GM08714 (cell line): ENCODE measurements around the gene CPO.
"Not testable (repeated sequence)": the region's sequence is repeated elsewhere in the genome, so short reads cannot be mapped to it uniquely, and the experiment has no call there.

ENCODE experiments used
- H3K4me3 ChIP-seq: fragments of 200-500 bp; sonication (Bioruptor generic); 2 replicates; pipeline ENCODE4 v1.5.1; 2014; ENCODE audit warnings: mild to moderate bottlenecking, low read length, inconsistent platforms
- ZNF274 ChIP-seq: IDR thresholded peaks from 2 replicates; pipeline ENCODE4 v1.6.1; 2012; ENCODE audit warnings: mild to moderate bottlenecking, low read depth, low read length

CPO gene, protein sequence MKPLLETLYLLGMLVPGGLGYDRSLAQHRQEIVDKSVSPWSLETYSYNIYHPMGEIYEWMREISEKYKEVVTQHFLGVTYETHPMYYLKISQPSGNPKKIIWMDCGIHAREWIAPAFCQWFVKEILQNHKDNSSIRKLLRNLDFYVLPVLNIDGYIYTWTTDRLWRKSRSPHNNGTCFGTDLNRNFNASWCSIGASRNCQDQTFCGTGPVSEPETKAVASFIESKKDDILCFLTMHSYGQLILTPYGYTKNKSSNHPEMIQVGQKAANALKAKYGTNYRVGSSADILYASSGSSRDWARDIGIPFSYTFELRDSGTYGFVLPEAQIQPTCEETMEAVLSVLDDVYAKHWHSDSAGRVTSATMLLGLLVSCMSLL

DNA sequence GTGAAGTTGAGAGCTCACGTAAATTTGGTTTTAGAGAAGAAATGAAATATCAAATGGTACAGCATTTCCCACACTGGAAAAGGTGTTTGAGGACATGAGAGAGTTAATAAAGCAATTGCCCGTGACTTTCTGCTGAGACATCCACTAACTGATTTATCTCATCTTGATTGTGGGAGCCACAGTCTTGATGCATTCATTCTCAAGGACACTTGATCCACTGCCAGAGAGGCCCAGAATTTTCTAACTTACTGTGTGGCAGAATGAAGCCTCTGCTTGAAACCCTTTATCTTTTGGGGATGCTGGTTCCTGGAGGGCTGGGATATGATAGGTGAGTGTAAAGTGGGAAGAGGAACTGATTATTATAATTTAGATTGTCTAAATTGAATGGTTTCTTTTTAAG lies at the start of gene CPO:
Gene CPO, plus strand, starts transcription at position 179 of the 400 bp plus-strand sequence. Its CDS starts 82 bp downstream, at position 261.
- H3K4me3 ChIP-seq, result no peak within 1 kb of the TSS
- no peak for TF ChIP-seq ZNF274

DNA sequence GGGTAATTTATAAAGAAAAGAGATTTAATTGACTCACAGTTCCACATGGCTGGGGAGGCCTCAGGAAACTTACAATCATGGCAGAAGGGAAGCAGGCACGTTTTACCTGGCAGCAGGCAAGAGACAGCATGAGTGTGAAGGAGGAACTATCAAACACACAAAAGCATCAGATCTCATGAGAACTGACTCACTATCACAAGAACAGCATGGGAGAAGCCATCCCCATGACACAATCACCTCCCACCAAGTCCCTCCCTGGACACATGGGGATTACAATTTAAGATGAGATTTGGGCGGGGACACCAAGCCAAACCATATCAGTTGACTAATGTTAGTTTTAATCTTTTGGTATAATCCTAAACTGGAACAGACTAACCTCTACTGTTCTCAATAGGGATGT lies 49.1 kb upstream of the CPO start:
- H3K4me3 ChIP-seq, result no peak overlapping the region
- no peak for TF ChIP-seq ZNF274

DNA sequence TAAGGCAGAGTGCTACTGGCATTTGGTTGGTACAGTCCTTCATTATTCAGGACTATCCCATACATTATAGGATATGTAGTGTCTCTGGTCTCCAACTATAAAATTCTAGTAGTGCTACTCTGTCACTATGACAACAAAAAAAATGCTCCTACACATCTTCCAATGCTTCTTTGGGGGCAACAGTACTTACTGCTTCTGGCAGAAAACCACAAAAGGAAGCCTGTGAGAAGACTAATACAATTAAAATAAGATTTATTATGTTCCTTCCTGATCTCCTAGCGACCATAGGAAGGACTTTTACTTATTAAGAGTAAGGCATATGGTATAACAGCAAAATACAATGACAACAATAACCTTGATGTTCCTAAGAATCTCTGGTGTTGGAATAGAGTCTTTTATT lies 48.4 kb upstream of the CPO start:
- TF ChIP-seq ZNF274, result no peak
- no peak overlapping the region for H3K4me3 ChIP-seq

DNA sequence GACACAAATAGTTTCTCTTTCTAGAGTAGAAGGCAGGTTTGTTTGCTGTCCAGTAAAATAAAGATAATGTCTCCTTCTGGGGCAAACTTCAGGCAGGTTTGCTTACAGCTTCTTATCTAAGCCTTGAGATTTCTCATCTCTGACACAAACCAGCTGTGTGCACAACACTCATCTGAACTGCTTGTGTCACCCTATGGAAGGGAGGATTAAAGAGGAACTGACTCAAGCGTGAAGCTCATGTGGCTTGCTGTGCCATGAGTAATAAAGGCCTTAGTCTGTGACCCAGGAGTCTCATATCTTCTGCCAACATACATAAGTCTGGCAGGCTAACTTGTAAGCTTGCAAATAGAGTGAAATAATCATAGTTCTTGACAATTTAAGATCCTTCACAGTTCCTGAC lies 24.2 kb upstream of the CPO start:
- no peak for TF ChIP-seq ZNF274
- H3K4me3 ChIP-seq, result no peak overlapping the region

DNA sequence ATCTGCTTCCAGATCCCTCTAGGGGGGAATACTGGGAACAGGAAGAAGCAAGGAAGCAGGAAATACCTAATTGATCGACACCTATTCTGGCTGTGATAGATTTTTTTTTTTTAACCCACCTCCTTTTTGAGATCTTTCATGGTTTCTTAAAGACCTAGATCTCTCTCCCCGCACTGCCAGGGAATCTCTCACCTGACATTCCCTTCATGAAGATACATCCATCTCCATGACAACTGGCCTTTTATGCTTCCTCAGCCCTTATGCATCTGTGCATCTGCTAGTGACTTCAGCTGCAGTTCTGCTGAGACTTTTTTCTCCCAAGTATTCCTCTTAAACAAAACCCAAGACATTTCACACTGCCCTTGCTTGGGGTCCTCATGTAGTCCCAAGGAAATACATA lies 21.1 kb upstream of the CPO start:
- TF ChIP-seq ZNF274, result no peak

DNA sequence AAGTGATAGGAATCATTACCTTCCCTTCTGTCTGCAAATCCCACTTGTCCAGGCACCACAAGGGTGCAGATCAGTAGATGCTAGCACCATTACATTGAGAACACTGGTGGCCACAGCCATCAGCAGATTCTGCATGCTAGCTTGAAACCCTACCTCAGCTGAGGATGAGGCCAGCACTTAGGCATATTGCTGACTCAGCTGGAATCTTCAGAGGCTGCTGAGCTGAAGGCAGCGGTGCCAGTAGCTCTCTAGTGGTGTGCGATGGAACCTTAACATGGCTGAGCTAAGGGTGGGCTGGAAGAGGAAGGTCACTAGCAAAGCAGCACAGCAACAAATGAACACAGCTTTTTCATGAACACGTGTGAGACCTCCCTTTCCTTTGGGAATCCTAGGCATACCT lies 19.0 kb upstream of the CPO start:
- no peak overlapping the region for H3K4me3 ChIP-seq
- no peak for TF ChIP-seq ZNF274

More for the DNA sequence above, 21.1 kb upstream of the CPO start:
- no peak overlapping the region for H3K4me3 ChIP-seq

DNA sequence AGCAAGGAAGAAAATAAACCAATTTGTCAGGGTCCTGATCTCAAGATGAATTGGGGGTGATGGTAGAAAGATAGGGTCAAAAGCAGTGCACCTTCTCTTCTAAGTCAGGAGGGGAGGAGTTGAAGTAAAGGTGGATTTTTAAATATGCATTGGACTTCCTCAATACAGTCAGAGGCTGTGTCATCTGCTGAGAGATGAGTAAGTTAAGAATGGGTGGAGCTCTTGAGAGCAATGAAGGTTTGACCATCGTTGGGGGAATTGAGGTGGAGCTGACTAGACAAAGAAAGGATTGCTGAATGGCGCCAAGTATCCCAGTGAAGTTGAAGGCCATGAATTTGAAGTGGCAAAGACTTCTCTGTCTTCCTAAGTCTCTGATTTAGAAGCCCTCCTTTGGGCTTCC lies 18.4 kb upstream of the CPO start:
- TF ChIP-seq ZNF274, result no peak

DNA sequence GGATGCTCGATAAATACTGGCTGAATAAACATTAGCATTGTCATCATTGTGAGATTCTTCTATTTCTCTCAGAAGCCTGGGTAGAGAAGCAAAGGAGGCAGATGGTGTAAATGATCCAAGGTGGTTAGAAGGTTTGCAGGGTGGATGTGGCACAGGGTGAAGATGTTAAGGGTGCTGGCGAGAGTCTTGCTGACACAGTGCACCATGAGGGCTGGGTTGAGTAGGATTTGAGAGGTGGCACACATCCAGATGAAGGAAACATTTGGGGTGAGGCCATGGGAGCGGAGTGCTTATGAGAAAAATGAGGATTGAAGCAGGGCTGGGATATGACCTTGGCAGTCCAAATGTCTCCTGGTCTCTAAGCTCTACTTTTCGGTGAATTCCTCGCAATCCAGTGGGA lies 17.8 kb upstream of the CPO start:
- TF ChIP-seq ZNF274, result no peak
- no peak overlapping the region for H3K4me3 ChIP-seq

More for the DNA sequence above, 18.4 kb upstream of the CPO start:
- no peak overlapping the region for H3K4me3 ChIP-seq

DNA sequence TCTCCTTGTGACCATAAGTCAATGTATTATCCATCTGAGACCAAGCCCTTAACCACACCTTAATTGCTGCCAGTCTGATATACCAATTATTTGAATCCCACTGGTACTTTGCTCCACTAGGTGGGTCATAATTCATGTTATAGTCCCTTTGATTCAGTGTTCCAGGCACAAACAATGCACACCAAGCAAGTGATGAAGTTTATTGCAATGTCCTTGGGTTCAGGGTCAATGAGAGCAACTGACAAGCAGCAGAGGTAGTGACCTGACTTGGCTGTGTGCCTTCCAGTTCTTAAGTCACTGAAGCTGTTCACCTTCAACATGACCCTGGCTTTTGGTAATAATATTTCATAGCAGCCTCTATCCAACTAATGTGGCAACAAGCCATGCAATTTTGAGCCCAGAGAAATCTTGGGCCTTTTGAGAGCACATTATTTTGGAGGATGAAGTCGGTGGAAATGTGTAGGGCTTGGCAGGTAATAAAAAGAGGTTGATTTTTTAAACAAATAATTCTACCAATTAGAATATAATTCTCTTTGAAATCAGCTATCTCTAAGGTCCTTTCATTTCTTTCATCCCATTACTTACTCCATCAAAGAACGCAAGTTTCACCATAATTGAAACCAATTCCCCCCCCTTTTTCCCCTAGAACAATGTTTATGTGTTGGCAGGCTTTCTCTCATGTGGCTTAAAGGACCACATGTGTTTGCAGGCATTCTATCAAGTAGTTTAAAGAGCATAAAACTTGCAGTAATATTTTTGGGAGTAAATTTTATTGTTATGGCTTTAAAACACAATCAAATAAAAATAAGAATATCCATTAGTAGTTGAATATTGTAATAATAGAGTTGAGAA lies 3.1 kb upstream of the CPO start:
- no peak for TF ChIP-seq ZNF274
- no peak overlapping the region for H3K4me3 ChIP-seq

DNA sequence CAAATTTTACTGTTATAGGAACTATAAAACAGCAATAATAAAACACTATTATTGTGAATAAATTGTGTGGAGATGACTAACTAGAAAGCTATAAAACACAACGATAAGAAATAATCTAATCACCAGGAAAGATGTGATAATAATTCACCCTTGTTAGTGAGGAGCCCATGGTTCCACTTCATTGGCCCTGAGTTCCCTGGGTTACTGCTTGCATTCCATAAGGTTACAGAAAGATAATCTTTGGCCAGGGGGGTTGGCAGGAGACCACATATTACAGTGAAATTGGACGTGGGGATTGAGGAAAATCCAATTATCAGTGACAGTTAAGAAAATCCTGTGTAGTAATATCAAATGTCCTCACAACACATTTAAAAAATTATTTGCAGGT lies 2.5 kb upstream of the CPO start:
- no peak for TF ChIP-seq ZNF274

DNA sequence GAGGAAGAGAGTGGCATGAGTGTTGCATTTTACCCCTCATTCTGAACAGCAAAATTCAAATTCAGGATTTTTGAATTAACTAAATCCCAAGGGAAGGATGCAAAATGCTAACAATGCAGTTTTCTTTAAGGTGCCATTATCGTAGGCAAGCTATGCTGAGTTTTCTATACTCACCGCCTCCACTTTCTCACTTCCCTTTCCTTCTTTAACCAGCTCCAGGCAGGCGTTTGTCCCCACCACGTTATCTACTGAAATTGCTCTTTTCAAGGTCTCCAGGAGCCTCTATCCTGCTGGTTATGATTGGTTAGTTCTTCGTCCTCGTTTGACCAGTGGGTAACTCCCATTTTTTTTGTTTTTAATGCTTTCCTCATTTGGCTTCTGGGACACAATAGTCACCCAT lies 1.8 kb upstream of the CPO start:
- no peak for TF ChIP-seq ZNF274
- H3K4me3 ChIP-seq, result no peak overlapping the region

More for the DNA sequence above, 2.5 kb upstream of the CPO start:
- no peak overlapping the region for H3K4me3 ChIP-seq

DNA sequence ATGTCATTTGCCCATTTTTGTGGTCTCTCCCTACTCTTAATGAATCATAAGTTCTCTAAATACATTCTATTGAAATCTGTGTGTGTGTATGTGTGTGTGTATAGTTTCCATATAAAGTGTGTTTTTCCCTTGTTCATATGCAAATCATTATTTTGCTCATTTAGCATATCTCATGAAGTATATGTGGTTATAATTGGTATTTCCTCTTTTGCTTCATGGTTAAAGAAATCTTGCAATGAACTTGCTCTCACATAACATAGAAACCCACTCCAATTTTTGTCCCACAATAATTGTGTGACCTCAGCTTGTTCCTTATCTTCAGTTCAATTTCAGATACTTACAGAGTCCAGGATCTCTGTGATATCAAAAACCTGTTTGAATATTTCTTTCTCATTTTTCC lies 1.2 kb downstream of the CPO start:
- TF ChIP-seq ZNF274, result no peak
- no peak overlapping the region for H3K4me3 ChIP-seq

DNA sequence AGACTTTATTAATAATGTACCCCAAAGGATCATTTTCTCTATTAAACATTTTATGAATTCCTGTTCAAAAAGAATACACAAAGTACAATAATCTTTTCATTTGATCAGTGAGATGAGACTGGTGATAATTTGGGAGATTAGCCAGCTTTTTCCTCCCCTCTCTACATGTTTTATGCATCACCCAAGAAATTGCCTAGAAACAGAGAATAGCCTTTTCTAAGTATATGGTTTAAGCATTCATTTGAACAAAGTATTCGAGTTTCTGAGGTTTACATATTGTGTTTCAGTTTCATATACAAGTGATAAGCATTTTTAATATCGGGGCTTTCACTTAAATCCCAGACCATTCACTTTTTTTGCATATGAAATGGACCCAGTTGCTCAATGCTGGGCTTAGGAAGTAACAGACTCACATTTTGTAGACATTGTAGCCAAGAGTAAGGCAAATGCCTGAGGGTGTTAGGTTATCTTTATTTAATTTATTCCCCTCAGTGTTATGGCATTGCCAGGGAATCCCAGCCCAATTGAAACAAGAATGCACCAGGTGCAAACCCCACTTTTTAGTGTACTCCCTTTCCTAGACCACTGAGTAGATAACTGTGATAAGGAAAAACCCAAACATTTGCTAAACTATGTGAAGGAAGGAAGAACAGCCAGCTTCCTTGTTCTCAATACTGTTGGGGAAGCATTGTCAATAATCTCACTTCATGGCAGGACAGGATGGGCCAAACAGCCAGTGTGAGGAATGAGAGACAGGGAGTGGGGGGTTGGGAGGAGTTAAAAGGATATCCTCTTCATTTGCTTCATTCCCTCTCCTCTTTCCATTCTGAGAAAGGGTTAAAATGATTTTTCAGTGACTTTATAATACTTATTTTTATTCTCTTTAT lies 3.5 kb downstream of the CPO start:
- TF ChIP-seq ZNF274, result no peak
- H3K4me3 ChIP-seq, result no peak overlapping the region

DNA sequence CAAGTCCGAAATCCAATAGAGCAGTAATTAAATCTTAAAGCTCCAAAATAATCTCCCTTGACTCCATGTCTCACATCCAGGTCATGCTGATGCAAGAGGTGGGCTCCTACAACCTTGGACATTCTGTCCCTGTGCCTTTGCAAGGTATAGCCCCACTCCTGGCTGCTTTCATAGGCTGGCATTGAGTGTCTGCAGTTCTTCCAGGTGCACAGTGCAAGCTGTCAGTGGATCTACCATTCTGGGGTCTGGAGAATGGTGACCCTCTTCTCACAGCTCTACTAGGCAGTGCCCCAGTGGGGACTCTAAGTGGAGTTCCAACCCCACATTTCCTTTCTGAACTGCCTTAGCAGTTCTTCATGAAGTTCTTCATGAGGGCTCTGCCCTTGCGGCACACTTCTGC lies 14.1 kb downstream of the CPO start:
- H3K4me3 ChIP-seq, result not testable (repeated sequence)
